ENCODE measurements around the gene YIF1B.

YIF1B gene

GRCh38 chr19:38319421-38320258, 3.9 kb upstream of the YIF1B start, which contains the start of gene KCNK6:
KCNK6 (plus strand) TSS chr19:38319845; CDS start chr19:38319951, 106 bp downstream.
- H3K4me3 ChIP-seq (ENCODE audit: low read depth, low read length), result peak within 1 kb of the TSS; percentile 24

GRCh38 chr19:38318660-38319059, 2.9 kb upstream of the YIF1B start:
- no peak overlapping the region for H3K4me3 ChIP-seq (ENCODE audit: low read depth, low read length)
- no peak for DNase-seq (ENCODE audit: low read depth)
- TF ChIP-seq CTCF (IDR thresholded peaks at IDR 0.05; ENCODE audit: control insufficient read depth, extremely low read depth, insufficient read depth), result no peak

More at GRCh38 chr19:38319421-38320258, 3.9 kb upstream of the YIF1B start, which contains the start of gene KCNK6:
- DNase-seq (ENCODE audit: low read depth), result no peak
- TF ChIP-seq CTCF (IDR thresholded peaks at IDR 0.05; ENCODE audit: control insufficient read depth, extremely low read depth, insufficient read depth), result no peak

GRCh38 chr19:38317104-38317612, 1.4 kb upstream of the YIF1B start:
- H3K4me3 ChIP-seq (ENCODE audit: low read depth, low read length), result no peak overlapping the region
- no peak for DNase-seq (ENCODE audit: low read depth)
- no peak for TF ChIP-seq CTCF (IDR thresholded peaks at IDR 0.05; ENCODE audit: control insufficient read depth, extremely low read depth, insufficient read depth)

GRCh38 chr19:38316477-38317067, 825 bp upstream of the YIF1B start:
- DNase-seq (ENCODE audit: low read depth), result no peak
- H3K4me3 ChIP-seq (ENCODE audit: low read depth, low read length), result peak overlapping the region; percentile 93
- TF ChIP-seq CTCF (IDR thresholded peaks at IDR 0.05; ENCODE audit: control insufficient read depth, extremely low read depth, insufficient read depth), result no peak

- TF ChIP-seq CTCF (IDR thresholded peaks at IDR 0.05; ENCODE audit: control insufficient read depth, extremely low read depth, insufficient read depth), result no peak
- DNase-seq (ENCODE audit: low read depth), result no peak
- H3K4me3 ChIP-seq (ENCODE audit: low read depth, low read length), result no peak overlapping the region
Measured at GRCh38 chr19:38310986-38311385, 4.8 kb downstream of the YIF1B start.

GRCh38 chr19:38310279-38310670, 5.5 kb downstream of the YIF1B start:
- TF ChIP-seq CTCF (IDR thresholded peaks at IDR 0.05; ENCODE audit: control insufficient read depth, extremely low read depth, insufficient read depth), result no peak
- no peak overlapping the region for H3K4me3 ChIP-seq (ENCODE audit: low read depth, low read length)
- no peak for DNase-seq (ENCODE audit: low read depth)
